ENCODE results near the gene STARD7.

GRCh38 chr2:96184989-96185388, 23.6 kb downstream of the STARD7 start:
- no peak for TF ChIP-seq HDGF (IDR thresholded peaks at IDR 0.05; ENCODE audit: borderline replicate concordance)
- TF ChIP-seq CTBP1 (IDR thresholded peaks at IDR 0.05; ENCODE audit: borderline replicate concordance) = no peak
- no peak for TF ChIP-seq BHLHE40 (IDR thresholded peaks at IDR 0.05; ENCODE audit: borderline replicate concordance)
- no peak for TF ChIP-seq TARDBP (IDR thresholded peaks at IDR 0.05)
- no peak for TF ChIP-seq SUZ12 (IDR thresholded peaks at IDR 0.05)
- TF ChIP-seq SP1 (IDR thresholded peaks at IDR 0.05) = no peak
- TF ChIP-seq ZNF384 (IDR thresholded peaks at IDR 0.05) = no peak
- no peak for TF ChIP-seq FOXM1 (IDR thresholded peaks at IDR 0.05; ENCODE audit: borderline replicate concordance)
- TF ChIP-seq FOXK2 (IDR thresholded peaks at IDR 0.05) = no peak
- TF ChIP-seq, protein P1, sequence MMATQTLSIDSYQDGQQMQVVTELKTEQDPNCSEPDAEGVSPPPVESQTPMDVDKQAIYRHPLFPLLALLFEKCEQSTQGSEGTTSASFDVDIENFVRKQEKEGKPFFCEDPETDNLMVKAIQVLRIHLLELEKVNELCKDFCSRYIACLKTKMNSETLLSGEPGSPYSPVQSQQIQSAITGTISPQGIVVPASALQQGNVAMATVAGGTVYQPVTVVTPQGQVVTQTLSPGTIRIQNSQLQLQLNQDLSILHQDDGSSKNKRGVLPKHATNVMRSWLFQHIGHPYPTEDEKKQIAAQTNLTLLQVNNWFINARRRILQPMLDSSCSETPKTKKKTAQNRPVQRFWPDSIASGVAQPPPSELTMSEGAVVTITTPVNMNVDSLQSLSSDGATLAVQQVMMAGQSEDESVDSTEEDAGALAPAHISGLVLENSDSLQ (IDR thresholded peaks at IDR 0.05) = no peak
- no peak for TF ChIP-seq FOXA1 (IDR thresholded peaks at IDR 0.05)
- TF ChIP-seq LEF1 (IDR thresholded peaks at IDR 0.05; ENCODE audit: borderline replicate concordance) = no peak
- TF ChIP-seq ARNT (IDR thresholded peaks at IDR 0.05) = no peak
